HG03060 (cell line): Measurements from ENCODE around the gene COL4A4.
"Not testable (repeated sequence)": the region's sequence is repeated elsewhere in the genome, so short reads cannot be mapped to it uniquely, and the experiment has no call there.

Source experiments
- ATAC-seq: cut with Tn5 transposase; IDR thresholded peaks from one replicate; pipeline ENCODE4 v1.9.1; 2021; ENCODE audit warnings: low read depth, moderate number of reproducible peaks; ENCODE audit not compliant: unreplicated experiment

COL4A4 gene

DNA sequence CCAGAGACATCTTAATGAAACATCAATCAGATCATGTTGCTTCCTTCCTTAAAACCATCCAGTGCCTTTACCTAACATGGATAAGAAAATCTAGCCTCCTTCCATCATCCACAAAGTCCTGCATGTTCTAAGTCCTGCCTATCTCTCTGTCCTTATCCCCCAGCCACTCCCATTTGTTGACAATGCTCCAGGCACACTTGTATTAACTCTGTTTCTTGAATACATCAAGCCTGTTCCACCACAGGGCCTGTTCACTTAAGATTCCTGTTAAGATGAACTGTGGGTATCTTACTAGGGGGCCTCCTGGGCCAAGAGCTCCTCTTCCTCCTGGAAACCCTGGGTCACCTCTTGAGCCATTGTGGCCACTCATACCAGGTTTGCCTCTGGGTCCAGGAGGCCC lies 45.7 kb downstream of the COL4A4 start:
- ATAC-seq: no peak

DNA sequence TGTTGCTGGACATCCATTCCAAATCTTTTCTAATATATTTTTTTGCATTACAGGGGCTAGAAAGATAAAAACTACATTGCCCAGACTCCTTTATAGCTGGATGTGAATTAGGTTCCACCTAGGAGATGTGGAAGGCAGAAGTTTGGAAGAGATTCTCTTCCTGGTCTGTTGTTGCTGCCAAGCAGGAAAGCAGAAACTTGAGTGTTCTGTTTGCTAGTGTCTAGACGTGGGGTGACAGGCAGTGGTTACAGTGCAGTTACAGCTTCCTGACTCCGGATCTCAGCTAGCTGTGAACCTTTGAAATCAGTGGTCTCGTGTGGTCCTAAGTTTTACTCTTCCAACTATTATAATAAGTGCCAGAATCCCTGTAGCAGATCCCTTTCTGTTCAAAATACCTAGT lies 46.2 kb downstream of the COL4A4 start:
- no peak for ATAC-seq

DNA sequence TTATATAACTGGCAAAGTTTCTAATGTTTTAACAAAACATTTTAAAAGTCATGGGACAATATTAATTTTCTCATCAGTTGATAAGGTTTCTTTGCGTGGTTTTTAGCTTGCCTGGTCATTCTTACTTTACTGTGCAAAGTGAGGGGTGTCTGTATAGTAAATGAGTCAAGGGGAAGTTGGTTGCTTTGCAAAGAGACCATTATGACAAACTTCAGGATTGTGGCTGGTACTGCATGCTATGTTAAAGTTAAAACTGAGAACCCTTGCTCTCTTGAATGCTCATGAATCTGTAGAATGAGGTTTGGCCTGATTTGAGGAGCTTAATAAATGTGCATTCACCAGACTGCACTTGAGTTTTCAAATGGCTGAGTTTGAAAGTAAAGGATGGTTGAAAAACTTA lies 47.0 kb downstream of the COL4A4 start:
- ATAC-seq: peak; percentile 51

DNA sequence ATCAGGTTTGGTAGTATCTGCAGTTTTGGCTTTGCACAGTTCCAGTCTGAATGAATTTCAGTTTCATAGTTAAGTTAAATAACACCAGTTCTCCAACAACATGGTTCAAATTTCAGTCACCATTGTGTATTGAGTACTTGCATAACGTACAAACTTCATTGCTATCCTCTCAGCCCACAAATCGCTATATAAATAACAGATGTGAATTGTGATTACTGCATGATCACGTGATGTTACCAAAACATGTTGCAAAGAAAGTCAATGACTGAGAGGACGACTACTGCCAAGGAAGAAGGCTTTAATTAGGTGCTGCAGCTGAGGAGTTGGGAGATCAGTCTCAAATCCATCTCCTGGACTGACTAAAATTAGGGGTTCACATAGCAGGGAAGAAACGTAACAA lies 48.2 kb downstream of the COL4A4 start:
- no peak for ATAC-seq

DNA sequence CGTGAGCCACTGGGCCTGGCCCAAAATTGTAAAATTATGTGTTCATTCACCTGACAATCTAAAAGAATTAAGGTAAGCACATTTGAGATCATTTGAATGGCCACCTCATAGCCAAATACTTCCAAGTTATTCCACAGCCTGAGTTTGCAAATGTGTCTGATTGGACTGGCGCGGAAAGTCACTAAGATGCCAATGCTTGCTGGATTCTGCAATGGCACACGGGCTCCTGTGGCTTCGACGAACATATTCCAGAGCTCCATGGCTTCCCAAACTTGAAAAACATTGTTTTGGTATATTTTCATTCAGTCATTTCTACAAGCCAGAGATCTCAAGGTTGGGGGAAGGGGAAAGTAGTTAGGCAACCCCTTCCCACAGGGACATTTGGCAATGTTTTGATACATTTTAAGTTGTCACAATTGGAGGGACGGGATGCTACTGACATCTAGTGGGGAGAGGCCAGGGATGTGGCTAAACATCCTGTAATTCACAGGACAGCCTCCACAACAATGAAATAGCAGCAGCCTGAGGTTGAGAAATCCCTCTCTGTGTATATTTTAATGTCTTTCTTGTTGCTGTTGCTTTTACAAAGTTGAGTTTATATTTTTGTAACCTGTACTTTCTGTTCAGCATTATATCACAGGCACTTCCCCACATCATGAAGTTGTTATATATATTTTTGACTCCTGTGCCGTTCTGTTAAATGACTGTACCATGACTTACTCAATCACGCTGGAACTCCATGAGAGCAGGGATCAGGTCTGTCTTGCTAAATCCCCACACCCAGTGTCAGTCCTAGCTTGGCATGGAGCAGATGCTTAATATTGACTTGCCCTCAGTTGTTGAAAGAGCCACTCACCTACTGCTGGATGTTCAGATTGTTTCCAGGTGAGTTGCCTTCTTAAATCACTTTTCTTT lies 56.9 kb downstream of the COL4A4 start:
- ATAC-seq: no peak

DNA sequence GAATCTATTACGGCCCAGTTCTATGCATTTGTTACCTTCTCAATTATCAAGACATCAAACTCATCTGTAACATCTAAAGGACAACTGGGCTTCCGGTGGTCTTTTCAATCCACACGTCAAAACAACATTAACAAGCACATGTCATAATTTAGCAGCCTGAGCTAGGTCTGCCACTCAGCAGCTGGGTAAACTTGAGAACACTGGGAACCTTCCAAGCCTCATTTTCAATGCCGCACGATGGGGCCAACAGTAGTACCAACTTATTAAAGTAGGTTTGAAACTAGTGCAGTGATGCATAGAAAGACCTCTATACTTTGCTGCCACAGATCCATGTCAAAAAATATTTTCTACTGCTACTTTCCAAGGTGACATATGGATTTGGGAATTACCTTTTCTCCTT lies 60.4 kb downstream of the COL4A4 start:
- no peak for ATAC-seq

DNA sequence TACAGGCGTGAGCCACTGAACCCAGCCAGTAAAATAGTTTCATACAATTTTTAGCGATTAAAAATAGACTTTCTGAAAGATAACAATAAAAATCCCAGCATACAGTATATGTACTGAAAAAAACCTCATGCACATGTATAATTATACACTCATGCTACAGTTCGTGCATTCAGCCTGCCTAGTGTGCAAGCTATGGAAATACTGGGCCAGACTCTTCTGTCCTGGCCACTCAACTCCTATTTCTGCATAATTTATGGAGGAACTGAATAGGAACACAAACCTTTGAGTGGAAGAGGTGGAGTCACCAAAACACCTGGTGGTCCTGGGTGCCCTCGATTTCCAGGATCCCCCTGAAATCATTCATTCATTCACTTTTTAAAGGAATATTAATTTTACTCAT lies 64.7 kb downstream of the COL4A4 start:
- ATAC-seq: no peak

DNA sequence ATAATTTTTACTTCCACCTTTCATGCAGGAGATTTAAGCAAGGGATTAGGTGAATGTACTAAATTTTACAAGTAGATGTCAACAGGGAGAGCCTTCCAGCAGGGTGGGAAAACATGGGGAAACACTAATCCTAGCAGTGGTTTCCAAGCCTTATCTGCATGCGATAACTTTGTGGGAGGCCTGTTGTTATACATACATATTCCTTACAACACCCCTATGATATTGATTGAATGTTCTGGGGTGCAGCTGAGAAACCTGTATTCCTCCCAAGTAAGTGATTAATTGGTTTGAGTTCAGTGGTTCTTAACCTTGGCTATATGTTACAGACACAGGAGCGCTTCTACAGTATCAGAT lies 65.9 kb downstream of the COL4A4 start:
- ATAC-seq: no peak

DNA sequence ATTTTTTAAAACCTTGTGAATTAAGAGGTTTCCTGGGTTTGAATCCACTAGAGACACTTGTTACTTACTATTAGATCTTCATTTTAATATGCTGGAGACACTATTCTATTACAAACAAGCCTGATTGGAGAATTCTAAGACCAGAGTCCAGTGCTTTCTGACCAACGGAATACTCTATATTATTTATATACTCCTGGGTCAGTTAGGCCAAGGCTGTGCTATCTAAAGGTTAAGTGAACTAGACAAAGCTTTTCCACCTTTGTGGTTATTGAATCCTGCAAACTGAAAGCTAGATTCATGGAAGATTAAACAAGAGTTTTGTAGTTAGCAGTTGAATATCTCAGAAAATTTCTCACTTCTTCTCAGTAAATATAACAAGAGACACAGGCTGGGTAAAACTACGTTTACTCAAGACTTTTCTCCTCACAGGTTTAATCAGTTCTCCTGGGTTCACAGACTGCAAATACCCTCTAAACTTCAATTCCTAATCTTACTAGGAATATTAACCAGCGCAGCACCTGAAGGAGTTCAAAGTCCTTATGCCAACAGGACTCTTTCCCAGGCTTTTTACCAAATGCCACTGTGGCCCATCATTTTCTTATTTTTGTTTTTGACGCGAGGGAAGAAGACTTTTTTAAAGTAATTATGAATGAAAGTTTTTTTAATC lies 66.4 kb downstream of the COL4A4 start:
- no peak for ATAC-seq

DNA sequence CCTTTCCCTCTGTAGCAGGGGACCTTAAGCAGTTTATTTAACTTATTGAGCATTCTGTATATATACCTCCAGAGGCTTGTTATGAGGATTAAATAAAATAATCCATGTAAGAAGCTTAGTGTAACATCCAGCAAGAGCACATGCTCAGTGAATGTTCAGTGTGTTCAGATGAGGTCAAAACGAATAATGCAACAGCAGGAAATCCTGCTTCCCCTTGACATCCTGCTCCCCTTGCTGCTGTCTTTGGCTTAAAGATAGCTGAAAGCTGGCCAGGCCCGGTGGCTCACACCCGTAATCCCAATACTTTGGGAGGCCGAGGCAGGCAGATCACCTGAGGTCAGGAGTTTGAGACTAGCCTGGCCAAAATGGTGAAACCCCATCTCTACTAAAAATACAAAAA lies 68.7 kb downstream of the COL4A4 start:
- no peak for ATAC-seq

DNA sequence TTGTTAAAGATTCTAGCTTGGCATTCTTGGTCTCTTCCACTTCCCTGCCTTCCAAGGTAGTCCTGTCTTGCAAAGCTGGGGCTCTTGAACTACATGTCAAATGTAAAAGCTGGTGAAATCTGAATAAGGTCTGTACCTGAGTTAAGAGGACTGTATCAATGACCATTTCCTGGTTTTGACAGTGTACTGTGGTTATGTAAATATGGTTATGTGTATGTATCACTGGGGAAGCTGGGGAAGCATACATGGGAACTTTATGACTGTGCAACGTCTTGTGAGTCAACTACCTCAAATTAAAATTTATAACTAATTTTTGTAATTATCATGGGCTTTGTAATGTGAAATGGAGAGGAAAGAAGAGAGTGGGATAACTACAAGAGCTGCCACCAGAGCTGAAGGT lies 81.7 kb downstream of the COL4A4 start:
- ATAC-seq: peak; percentile 99

DNA sequence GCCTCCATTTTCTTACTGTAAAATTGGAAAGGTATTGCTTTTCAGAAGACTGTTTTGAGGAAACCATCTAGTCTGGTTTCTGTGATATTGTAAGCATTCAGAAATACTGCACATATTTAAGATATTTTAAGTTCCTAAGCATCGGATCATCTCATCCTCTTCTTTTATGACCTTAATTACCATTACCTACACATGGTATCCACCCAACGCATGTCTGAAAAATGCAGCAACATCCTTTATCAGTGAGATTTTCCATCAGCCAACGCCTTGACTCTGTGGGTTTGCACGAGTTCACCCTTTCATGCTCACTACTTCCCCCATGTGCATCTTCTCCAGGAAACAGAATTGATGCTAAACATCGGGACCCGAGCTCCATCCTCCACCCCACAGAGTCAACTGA lies 84.3 kb downstream of the COL4A4 start:
- ATAC-seq: no peak

DNA sequence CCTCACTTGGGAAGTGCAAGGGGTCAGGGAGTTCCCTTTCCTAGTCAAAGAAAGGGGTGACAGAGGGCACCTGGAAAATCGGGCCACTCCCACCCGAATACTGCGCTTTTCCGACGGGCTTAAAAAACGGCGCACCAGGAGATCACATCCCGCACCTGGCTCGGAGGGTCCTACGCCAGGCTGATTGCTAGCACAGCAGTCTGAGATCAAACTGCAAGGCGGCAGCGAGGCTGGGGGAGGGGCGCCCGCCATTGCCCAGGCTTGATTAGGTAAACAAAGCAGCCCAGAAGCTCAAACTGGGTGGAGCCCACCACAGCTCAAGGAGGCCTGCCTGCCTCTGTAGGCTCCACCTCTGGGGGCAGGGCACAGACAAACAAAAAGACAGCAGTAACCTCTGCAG lies 98.9 kb downstream of the COL4A4 start:
- ATAC-seq: not testable (repeated sequence)

DNA sequence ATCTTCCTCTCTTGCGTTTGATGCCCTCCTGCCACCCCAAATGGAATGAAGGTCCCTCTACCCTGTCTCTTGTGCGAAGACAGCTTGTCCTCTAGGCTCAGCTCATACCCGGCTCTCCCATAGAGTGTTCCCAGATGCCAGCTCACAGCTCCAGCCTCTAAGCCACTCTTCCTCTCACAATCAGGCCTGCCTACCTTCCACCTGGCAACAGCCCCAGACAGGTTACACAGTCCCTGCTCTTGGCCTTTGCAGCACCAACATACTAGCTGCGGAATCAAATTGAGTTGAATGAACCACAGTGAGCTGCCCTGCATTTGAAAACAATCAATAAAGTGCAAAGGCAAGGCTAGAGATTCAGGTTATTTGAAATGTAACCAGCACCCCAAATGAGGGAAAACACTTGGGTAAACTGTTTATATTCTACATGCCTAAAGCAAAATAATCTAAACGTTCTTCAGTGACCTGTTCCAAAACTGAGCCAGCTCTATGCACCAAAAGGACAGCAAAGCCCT lies 105.1 kb downstream of the COL4A4 start:
- no peak for ATAC-seq

DNA sequence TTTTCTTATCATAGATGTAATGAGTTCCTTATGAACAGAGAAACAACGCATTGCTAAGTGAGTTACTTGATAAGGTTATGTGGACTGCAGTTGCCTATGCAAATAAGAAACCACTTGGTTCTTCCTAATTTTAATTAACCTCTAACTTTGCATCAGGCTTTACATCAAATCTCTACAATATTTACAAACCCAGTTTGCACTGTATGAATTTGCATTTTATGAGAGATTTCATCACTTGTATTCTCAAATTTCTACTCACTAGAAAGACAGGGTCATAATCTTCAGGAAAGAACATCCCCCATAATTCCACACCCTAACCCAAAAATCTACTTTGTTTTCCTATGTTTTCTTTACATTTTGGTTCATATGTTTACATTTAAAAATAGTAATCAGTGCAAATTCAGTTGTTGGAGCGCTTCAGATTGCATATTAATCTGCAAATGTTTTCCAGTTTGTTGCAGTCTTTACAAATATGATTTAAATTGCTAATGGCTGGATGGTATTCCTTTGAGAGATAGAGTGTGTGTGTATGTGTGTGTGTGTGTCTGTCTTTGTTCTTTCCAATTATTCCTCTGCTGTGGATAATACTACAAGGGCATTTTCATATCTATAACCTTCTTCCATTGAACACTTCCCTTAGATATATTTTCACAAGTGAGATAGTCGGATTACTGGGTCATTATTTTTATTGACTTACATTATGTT lies 106.1 kb downstream of the COL4A4 start:
- no peak for ATAC-seq

DNA sequence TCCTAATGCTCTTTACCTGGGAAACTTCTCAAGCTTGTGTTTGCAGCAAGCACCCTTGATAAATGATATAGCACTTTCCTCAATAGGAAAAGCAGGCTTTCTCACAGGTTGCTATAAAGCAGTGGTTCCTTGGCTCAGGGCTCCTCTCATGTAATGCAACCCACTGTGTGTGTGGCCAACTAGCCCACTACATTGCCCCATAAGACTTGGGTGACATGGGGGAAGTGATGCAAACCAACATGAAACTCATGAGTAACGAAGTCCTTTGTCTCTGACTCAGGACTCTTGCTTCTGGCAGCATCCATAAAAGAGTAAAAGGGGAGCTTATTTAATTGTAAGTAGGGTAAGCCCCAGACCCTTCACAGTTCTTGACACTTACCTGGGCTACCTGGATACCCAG lies 106.9 kb downstream of the COL4A4 start:
- ATAC-seq: no peak

DNA sequence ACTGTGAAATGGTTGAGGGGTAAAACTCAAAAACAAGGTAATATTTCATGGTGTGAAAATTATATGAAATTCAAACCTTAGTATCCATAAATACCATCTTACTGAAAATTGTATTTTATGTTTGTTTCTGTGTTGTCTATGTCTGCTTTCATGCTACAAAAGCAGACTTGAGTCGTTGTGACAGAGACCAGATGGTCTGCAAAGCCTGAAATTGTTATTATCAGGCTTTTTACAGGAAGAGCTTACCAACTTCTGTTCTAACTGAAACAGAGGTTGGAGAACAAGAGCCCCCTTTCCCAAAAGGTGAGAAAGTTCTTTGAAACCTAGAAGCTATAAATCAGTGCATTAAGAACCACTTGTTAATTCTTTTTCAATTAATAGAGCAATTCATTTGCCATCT lies 110.0 kb downstream of the COL4A4 start:
- no peak for ATAC-seq

DNA sequence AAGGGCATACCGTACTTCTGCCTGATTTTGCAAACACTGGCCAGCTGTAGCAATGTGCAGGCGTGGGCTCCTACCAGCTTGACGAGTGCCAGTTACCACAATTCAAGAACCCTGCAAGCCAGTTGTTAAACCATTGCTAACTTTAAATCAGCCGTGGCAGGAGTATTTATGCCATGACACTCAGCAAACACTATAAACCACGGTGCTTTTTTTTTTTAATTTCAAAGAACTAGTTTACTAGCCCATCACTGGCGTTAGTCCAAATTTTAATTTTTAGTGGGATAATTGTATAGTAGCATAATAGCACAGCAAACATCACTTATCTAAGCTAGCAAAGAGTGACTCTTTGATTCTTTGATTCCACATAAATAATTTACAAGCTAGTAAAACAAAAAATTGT lies 111.1 kb downstream of the COL4A4 start:
- no peak for ATAC-seq

DNA sequence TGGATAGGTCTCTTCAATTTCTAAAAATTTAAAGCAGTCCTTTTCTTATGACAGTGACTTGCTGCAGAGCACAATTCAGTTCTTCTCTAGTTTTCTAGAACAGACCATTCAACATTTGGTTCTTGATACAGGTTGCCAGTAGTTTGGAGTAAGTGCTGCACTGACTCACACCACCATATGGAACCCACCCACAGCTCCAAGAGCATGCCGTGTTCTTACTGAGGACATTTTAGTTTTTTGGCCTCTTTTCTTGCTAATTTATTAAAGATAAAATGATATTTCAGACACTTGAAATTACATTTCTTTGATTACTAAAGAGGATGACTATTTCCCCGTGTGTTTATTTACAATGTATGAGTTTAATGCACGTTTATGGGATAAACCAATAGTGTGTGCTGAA lies 120.0 kb downstream of the COL4A4 start:
- ATAC-seq: no peak

DNA sequence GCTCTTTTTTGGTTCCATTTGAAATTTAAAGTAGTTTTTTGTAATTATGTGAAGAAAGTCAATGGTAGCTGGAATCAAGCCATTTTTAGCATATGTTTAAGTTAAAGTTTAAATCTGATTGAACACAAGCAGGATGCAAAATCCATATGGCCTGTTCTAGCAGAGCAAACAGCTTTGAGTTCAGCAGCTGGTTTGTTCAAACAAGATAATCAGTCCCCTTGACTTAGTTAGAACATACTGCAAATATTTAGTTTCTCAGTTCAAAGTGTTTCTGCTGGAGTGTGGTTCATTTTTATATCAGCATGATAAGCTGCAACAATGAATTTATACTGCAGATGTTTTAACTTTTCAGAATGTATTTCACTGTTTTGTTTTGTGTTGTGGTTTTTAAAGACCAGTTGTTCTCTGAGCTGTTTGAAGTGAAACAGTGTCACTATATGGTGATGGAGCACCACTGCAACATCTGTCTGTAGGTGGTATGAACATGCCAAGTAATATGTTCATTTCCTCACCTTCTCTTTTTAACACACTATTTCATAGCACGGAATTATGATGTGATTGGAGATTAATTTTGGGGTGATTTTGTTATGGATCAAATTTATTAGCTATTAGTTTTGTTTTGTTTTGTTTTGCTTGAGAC lies 125.3 kb downstream of the COL4A4 start:
- no peak for ATAC-seq

DNA sequence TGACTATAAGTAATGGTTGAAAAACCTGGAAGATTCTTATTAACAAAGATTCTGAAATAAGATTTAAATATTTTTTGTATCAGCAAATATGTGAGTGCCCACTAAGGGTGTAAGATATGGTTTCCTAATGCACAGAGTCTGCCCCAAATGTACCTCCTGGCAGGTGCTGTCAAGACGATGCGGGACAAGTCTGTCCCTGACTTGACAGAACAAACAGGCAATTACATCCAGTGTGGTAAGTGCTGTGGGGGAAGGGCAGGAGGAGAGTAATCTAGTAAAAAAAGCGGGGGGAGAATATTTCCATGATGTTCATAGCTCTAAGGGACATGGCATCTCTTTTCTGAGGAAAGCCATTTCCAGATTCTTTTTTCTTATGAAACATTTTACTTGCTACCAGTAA lies 127.5 kb downstream of the COL4A4 start:
- ATAC-seq: no peak
